ENCODE data around the gene HIVEP3.

Gene HIVEP3

GRCh38 chr1:41641941-41642527 lies 276.7 kb downstream of the HIVEP3 start:
- DNase-seq = no peak

- DNase-seq = no peak
Measured at GRCh38 chr1:41641475-41641814, 277.3 kb downstream of the HIVEP3 start.

- DNase-seq = no peak
Measured at GRCh38 chr1:41640756-41641474, 277.8 kb downstream of the HIVEP3 start.

- no peak for DNase-seq
Measured at GRCh38 chr1:41640141-41640751, 278.5 kb downstream of the HIVEP3 start.

DNA sequence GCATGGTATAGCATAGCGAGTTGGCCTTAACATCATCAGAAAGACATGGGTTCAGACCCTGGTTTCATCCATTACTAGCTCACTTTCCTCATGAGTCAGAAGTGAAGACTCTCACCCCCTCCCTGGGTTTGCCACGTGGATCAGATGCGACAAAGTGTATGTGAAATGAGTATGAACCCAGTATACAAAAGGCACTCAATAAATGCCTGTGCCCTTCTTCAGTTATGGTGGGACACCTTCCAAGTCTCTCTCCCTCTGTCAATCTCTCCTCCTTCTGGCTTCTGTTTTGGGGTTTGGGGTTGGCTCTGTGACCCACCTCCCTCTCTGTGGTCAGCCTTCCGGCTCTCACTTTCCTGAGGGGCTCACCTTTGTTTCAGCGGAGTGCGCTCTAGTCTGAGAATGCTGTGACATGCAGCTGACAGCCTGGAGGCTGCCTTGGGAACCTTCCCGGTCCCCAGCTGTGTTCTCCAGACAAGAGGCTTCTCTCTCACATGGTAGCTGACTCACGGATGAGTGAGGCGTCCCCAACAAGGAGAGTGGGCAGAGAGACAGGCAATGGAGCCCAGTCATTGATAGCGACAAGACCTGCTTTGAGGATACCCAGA lies 279.3 kb downstream of the HIVEP3 start:
- no peak for DNase-seq

DNA sequence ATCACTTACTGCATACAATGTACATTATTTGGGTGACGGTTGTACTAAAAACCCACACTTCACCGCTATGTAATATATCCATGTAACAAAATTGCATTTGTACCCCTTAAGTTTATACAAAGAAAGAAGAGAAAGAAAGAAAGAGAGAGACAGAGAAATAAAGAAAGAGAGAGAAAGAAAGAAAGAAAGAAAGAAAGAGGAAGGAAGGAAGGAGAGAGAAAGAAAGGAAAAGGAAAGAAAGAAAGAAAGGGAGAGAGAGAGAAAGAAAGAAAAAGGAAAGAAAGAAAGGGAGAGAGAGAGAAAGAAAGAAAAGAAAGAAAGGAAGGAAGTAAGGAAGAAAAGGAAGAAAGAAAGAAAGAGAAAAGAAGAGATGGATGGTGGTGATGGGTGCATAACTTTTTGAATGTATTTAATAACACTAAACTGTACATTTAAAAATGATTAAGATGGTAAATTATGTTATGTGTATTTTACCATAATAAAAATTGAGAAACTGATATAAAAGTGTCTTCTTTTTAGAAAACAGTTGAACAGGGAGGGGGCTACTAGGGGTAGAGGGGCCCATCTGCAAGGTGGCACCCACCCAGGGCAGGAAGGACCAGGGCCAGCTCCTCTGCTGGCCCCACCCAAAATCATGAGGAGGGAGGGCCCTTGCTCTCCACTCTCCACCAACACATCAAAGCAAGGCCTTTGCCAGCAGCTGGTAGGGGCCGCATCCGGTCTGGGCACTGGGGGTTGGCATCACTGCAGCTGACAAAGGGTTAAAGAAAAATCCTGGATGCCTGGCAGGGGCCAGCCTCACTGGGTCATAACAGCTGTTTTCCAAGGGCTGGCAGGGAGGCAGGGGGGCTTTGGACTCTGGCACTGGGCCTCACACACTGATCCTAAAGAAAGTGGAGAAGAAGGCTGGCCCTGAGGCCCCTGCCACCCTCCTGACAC lies 280.4 kb downstream of the HIVEP3 start:
- no peak for DNase-seq

DNA sequence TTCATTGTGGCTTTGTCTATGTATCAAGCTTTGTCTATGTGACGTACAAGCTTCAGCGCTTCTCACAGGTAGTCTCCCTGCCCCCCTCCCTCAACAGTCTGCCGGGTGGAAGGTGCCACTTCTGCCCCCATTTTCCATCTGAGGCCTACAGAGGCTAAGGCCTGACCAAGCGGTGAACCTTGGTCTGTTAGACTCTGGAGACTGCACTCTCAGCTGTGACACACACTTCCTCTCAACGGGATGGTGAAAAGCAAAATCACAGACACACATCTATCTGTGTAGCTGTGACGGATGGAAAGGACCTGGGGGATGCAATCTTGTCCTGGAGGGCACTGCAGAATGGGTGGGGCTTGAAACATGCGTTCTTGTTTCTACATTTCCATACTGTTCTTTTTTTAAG lies 281.4 kb downstream of the HIVEP3 start:
- no peak for DNase-seq

DNA sequence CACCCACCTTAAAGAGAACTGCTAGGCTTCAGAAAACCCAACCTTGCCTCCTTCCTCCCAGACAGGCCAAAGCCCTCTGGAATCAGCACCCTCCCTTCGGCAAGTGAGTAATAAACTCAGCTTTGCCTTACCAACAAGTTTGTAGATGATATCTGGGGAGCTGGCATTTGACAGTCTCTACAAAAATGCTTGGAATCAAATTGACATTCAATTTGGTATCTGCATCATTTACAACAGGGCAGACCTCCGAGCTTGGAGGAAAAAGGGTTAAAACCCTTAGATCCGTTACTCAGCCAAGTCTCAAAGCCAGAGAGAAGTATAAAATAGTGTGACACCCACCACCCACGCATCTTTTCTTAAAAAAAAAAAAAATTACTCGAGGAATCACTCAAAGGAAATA lies 285.0 kb downstream of the HIVEP3 start:
- no peak for DNase-seq

DNA sequence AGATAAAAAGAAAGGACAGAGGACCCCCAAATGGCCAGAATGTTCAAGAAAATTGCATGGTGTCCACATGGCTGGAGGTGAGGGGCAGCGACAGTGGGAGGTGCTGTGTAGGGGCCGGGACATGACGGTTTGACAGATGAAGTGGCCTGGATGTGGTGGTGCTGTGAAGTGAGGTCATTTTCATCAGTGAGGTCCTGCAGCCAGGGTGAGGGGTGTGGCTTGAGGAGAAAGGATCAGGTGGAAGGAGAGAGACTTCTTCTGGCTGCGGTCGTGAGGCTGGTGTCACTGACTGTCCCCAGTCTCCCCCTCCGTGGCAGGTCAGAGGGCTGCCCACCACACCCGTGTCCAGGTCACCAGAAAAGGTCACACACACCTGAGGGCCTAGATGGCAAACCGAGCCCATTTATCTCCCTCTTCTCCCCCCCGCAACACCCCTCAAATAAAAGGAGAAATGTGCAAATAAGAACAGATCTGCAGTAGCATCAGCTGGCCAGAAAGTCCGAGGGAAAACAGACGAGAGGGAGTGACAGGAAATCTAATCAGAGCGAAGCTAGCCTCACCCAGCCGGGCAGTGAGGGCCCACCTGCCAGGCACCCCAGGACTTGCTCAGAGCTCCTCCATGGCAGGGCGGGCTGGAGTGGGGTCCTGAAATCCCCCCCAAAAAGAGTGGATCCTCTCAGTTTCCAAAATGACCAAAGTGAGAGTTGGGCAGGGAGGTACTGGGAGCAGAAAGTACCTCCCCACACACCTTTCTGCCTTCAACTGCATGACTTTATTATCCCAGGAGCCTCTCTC lies 285.7 kb downstream of the HIVEP3 start:
- no peak for DNase-seq

GRCh38 chr1:41631971-41632370 lies 286.8 kb downstream of the HIVEP3 start:
- DNase-seq = no peak

DNA sequence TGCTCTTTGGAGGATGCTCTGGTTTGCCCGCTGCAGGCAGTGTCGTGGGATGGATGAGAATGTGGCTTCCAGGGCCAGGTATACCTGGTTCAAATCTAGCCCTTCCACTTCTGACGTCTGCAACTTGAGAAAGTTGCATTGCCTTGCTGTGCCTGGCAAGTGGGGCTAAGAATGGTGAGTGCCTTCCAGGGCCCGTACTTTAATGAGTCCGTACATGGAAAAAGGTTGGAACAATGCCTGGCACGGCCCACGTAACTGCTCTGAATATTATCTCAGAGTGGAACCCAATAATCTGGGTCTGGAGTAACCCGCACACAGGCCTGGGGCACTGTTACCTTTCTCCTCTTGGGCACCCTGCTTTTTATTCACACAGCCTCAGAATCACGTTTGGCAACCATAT lies 287.6 kb downstream of the HIVEP3 start:
- DNase-seq = no peak

- no peak for DNase-seq
Measured at GRCh38 chr1:41629571-41629970, 289.2 kb downstream of the HIVEP3 start.

GRCh38 chr1:41629141-41629540 lies 289.6 kb downstream of the HIVEP3 start:
- DNase-seq = no peak

- no peak for DNase-seq
Measured at GRCh38 chr1:41627491-41628280, 291.0 kb downstream of the HIVEP3 start.

- no peak for DNase-seq
Measured at GRCh38 chr1:41626616-41627375, 291.9 kb downstream of the HIVEP3 start.

DNA sequence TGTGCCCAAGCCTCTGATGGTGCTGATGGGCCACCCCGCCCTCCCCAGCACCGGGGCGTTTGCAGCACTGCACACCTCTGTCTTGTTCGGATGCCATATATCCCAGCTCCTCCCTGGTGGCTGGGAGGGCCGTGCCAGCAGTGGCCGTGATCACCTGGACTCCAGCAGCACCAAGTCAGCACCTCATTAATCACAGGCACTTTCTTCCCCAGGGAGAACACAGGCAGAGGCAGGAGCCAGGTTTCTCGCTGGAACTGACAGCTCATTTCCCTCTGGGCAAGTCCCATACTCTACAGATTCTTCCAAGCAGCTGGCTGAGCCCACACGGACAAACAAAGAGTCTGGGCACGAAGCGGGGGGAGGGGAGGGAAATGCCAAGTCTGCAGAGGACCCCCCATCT lies 292.6 kb downstream of the HIVEP3 start:
- no peak for DNase-seq

DNA sequence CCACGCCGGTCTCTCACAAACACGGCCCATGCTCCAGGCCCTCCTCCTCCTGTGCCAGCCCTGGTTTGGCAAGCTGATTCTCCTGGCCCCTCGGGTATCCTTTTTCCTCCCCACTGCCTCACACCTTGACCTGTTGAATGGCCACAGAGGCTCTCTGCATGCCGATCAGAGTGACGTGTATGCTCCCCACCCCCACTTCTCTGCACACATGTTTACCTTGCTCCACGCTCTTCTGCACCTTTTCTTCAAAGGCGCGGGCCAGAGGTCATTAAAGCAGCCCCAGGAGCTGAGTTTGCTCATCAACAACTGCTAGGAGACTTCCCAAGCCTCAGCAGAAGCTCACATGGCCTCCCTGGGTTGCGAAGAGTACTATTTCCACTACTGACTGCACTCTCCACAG lies 295.0 kb downstream of the HIVEP3 start:
- DNase-seq = no peak

DNA sequence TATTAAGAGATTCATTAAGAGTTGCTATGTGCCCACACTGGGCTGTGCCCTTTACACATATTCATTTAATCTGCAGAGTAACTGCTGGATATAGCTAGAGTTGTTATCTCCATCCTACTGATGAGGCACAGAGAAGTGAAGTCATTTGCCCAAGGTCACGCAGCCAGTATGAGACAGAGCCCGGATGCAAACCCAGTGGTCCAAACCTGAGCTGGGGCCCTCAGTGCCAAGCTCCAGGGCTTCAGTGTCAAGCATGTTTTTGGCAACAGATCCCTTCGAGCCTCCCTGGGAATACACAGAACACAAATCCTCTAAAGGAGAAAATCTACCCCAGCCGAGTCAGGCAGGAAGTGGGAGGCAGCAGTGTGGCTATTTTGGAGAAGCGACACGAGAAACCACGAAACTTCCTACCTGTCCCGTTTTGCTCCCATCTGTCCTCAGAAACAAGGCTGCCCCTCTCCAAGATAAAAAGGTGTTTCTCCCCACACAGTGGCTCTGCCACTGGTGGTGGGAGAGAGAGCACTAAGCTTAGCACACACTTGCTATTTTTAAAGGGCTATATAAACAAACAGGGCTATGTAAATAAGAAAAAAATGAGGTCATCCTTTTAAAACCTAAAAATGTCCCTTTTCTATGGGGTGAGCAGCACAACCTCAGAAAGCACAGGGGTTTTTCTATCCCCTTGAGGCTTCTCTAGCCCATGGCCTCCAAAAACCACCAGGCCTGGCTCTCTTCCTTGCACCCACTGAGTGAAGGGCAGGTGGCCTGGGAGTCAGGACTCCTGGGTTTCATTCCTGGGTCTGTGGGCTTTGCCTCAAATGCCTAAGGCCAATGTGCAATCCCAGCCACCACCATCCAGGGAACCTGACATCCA lies 295.6 kb downstream of the HIVEP3 start:
- no peak for DNase-seq

DNA sequence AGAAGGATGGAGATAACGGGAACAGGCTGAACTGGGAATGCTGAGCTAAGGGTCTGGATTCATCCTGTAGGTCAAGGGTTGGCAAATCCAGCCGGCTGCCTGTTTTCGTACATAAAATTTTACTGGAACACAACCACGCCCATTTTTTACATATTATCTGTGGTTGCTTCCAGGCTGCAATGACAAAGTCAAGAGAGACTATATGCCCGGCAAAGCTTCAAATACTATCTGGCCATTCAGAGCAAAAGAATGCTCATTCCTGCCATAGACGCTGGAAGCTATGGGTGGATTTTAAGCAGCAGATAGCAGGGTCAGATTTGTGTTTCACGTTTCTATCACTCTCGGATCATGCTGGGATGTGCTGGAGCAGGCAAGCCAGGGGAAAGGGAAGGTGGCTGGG lies 296.3 kb downstream of the HIVEP3 start:
- DNase-seq = no peak

DNA sequence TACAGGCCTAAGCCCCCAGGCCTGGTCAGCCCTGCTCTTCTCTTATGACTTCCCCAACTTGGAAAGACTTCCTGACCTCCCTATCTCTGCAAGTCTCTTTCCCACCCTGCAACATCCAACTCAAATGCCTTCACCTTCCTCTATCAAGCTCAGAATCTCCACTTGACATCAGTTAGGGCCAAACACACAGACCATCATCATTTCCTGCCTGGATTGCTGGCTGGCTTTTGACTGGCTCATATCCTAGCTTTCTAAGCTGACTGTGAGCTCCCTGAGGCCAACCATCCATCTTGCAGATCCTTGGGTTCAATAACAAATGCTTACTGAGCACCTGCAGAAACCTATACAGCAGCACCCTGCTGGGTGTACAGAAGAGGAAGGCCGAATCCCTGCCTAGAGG lies 296.9 kb downstream of the HIVEP3 start:
- DNase-seq = no peak
